ENCODE data around the gene ADAMTS13.

Gene ADAMTS13

GRCh38 chr9:133492061-133493021 is 70.2 kb downstream of the ADAMTS13 start:
- no peak for DNase-seq

GRCh38 chr9:133493428-133493827 is 71.3 kb downstream of the ADAMTS13 start:
- DNase-seq = no peak

GRCh38 chr9:133493845-133494540 is 71.8 kb downstream of the ADAMTS13 start:
- DNase-seq = no peak

- no peak for DNase-seq
Observed at GRCh38 chr9:133494636-133495326, 72.6 kb downstream of the ADAMTS13 start.

- no peak for DNase-seq
Observed at GRCh38 chr9:133495327-133496293, 73.4 kb downstream of the ADAMTS13 start.

GRCh38 chr9:133496861-133497842 is 75.0 kb downstream of the ADAMTS13 start:
- DNase-seq = no peak

- DNase-seq = no peak
Observed at GRCh38 chr9:133499132-133499891, 77.1 kb downstream of the ADAMTS13 start.

- DNase-seq = no peak
Observed at GRCh38 chr9:133499892-133500270, 77.7 kb downstream of the ADAMTS13 start.

- no peak for DNase-seq
Observed at GRCh38 chr9:133502112-133502511, 79.9 kb downstream of the ADAMTS13 start.

GRCh38 chr9:133505186-133505830 is 83.1 kb downstream of the ADAMTS13 start:
- no peak for DNase-seq

- no peak for DNase-seq
Observed at GRCh38 chr9:133505901-133506652, 83.9 kb downstream of the ADAMTS13 start.

- no peak for DNase-seq
Observed at GRCh38 chr9:133506653-133507038, 84.5 kb downstream of the ADAMTS13 start.

GRCh38 chr9:133507246-133507965 is 85.2 kb downstream of the ADAMTS13 start:
- DNase-seq = no peak

GRCh38 chr9:133508046-133508445 is 85.9 kb downstream of the ADAMTS13 start:
- no peak for DNase-seq

Measured in CD4-positive, alpha-beta T cell treated with Interleukin-4 for 4 hours (primary cell).